A549 (cell line): ENCODE results near the gene GCK.

Source experiments
- BHLHE40 ChIP-seq: IDR thresholded peaks from 2 replicates; pipeline ENCODE4 v1.6.1; 2012; ENCODE audit warnings: low read depth, low read length, inconsistent platforms
- CTCF ChIP-seq: fragments of >200 bp; sonication (Bioruptor Twin); formaldehyde crosslinking; IDR thresholded peaks from 3 replicates; pipeline ENCODE4 v1.5.1; 2016
- ELK1 ChIP-seq: fragments of 150-350 bp; IDR thresholded peaks from 2 replicates; pipeline ENCODE4 v1.6.1; 2014; ENCODE audit warnings: low read depth, mild to moderate bottlenecking, low read length
- EP300 ChIP-seq, 2 experiments: fragments of >200 bp; sonication (Bioruptor Twin); formaldehyde crosslinking; IDR thresholded peaks; 2 replicates in 1 of 2; 3 replicates in 1 of 2; pipeline ENCODE4 v1.6.1; 2016 to 2017
- JUNB ChIP-seq: fragments of >200 bp; sonication (Bioruptor Twin); formaldehyde crosslinking; IDR thresholded peaks from 2 replicates; pipeline ENCODE4 v1.6.1; 2016
- MAX ChIP-seq: IDR thresholded peaks from 2 replicates; pipeline ENCODE4 v1.6.1; 2012
- NR3C1 ChIP-seq: fragments of >200 bp; sonication (Bioruptor Twin); formaldehyde crosslinking; IDR thresholded peaks from 3 replicates; pipeline ENCODE4 v1.6.1; 2017
- RAD21 ChIP-seq, 2 experiments: fragments of >200 bp in 1 of 2; sonication (Bioruptor Twin) in 1 of 2; formaldehyde crosslinking in 1 of 2; IDR thresholded peaks in 1 of 2; conservative IDR thresholded peaks in 1 of 2; 2 replicates in 1 of 2; 3 replicates in 1 of 2; pipeline ENCODE4 v1.6.1; 2012 to 2018; ENCODE audit warnings: inconsistent platforms in 1 of 2
- RCOR1 ChIP-seq: fragments of 150-350 bp; IDR thresholded peaks from 2 replicates; pipeline ENCODE4 v1.6.1; 2014; ENCODE audit warnings: antibody characterized with exemption, low read length, low read depth
- REST ChIP-seq: fragments of 200-600 bp; sonication (generic); IDR thresholded peaks from 2 replicates; pipeline ENCODE4 v1.6.1; 2016; ENCODE audit warnings: antibody characterized with exemption, mild to moderate bottlenecking, moderate library complexity
- RNF2 ChIP-seq: fragments of 200-600 bp; sonication (generic); IDR thresholded peaks from 2 replicates; pipeline ENCODE4 v1.6.1; 2016; ENCODE audit warnings: low read depth, mild to moderate bottlenecking, antibody characterized with exemption, moderate library complexity, borderline replicate concordance

- no peak for TF ChIP-seq REST
- TF ChIP-seq NR3C1: no peak
- TF ChIP-seq CTCF: no peak
- TF ChIP-seq RNF2: no peak
- TF ChIP-seq MAX: no peak
- TF ChIP-seq BHLHE40: no peak
- TF ChIP-seq JUNB: no peak
- TF ChIP-seq EP300 (IDR thresholded peaks at IDR 0.05): no peak
- no peak for TF ChIP-seq RAD21 (conservative IDR thresholded peaks at IDR 0.05 in 1 of 2, IDR thresholded peaks at IDR 0.05 in 1 of 2)
- TF ChIP-seq ELK1: no peak
- TF ChIP-seq RCOR1: no peak
These were observed 87.0 kb downstream of the GCK start for GRCh38 chr7:44101966-44102845.
